Skeletal muscle satellite cell (primary cell): Measurements from ENCODE around the gene SNAPC1.

Source experiments
- H3K27me3 ChIP-seq: 2 replicates; pipeline ENCODE4 v1.7.0; 2013; ENCODE audit warnings: low read length; ENCODE audit not compliant: control insufficient read depth, insufficient read depth
- H3K36me3 ChIP-seq: 2 replicates; pipeline ENCODE4 v1.7.0; 2013; ENCODE audit warnings: mild to moderate bottlenecking, control low read depth, low read length; ENCODE audit not compliant: insufficient read depth
- H3K4me1 ChIP-seq: 2 replicates; pipeline ENCODE4 v1.7.0; 2013; ENCODE audit warnings: low read length; ENCODE audit not compliant: control insufficient read depth, insufficient read depth
- H3K4me2 ChIP-seq: 2 replicates; pipeline ENCODE4 v1.7.0; 2013; ENCODE audit warnings: mild to moderate bottlenecking, low read length
- H3K4me3 ChIP-seq: 2 replicates; pipeline ENCODE4 v1.7.0; 2013; ENCODE audit warnings: low read length
- H3K9ac ChIP-seq: 2 replicates; pipeline ENCODE4 v1.7.0; 2013; ENCODE audit warnings: mild to moderate bottlenecking, low read depth, low read length, moderate library complexity
- H3K9me3 ChIP-seq: replicated peaks from 2 replicates; pipeline ENCODE4 v1.7.0; 2013; ENCODE audit warnings: mild to moderate bottlenecking, control low read depth, low read length

Gene SNAPC1

DNA sequence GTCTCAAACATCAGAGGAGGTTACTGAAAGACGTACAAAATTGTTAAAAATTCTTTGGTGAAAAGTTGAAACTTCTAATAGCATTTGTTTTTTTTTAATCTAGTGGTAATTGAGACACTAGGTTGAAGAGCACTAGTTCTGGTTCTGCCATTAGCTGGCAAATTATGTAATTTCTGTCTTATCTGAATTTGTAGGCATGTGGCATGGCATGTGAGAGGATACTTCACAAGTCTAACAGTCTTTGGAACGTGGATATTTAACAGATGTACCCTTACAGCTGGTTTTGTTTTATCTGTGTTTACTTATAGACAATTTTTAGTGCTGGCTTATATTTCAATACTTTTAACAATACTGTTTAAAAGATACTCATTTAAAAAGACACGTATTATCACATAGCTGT is 6.0 kb downstream of the SNAPC1 start:
- Histone ChIP-seq H3K9ac (no peak overlapping the region), H3K27me3 (no peaks in the 10 kb centered on the region), H3K4me1 (peaks cover 14% of the 10 kb centered on the region), H3K9me3 (no peaks in the 10 kb centered on the region), H3K36me3 (peaks cover 59% of the 10 kb centered on the region), H3K4me2 (no peak overlapping the region), H3K4me3 (no peak overlapping the region)

DNA sequence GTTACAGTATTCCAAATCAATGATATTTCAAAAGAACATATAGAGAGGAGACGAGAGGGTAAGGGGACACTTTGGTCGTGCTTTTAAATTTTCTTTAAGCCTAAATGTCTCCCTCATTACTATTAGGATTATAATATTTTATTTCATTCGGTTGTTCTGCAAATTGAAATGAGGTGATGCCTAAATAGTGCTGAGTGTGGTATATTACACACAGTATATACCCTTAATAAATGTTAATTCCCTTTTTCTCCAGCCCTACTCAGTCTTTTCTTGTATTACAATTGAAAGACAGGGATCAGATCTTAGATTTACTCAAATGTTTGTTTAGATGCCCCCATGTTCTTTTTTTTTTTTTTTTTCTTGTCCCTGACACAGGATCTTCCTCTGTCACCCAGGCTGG is 7.7 kb downstream of the SNAPC1 start:
- Histone ChIP-seq H3K4me1 (peaks cover 14% of the 10 kb centered on the region), H3K9me3 (no peaks in the 10 kb centered on the region), H3K36me3 (peaks cover 67% of the 10 kb centered on the region), H3K4me3 (no peak overlapping the region), H3K27me3 (no peaks in the 10 kb centered on the region), H3K4me2 (no peak overlapping the region), H3K9ac (no peak overlapping the region)

DNA sequence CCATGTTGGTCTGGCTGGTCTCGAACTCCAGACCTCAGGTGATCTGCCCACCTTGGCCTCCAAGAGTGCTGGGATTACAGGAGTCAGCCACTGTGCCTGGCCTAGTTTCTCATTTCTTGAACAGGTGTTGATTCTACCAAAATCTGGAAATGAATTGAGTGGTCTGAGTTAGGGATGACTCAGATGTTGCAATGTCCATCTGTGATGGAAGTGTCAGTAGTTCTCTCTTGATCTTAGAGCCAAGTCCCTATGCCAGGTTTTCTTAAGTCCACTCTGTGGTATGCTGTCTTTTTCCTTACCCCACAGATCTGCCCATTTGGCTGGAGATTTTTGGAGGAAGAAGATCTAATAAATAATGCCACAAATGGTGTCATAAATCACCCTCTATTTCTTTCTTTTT is 12.6 kb downstream of the SNAPC1 start:
- Histone ChIP-seq H3K27me3 (no peaks in the 10 kb centered on the region), H3K4me2 (no peak overlapping the region), H3K4me1 (no peaks in the 10 kb centered on the region), H3K4me3 (no peak overlapping the region), H3K9ac (no peak overlapping the region), H3K9me3 (no peaks in the 10 kb centered on the region), H3K36me3 (peaks cover 86% of the 10 kb centered on the region)

DNA sequence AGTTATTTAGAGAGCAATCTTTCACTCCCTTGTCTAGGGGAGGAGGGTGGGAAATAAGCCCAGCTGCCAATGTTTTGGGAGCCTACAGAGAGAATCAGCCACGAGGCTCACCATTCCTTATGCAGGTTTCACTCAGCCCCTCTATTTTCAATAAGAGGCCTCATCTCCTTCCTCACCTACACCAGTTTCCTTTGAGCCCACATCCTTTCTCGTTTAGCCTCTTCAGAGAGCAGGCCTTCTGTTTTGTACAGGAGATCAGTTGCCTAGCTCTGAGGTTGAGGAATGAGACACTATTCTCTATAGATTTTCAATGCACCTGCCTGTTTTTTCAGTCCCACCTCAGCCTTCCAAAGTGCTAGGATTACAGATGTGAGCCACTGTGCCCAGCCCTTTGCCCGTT is 17.9 kb downstream of the SNAPC1 start:
- Histone ChIP-seq H3K4me2 (no peak overlapping the region), H3K36me3 (peaks cover 82% of the 10 kb centered on the region), H3K27me3 (no peaks in the 10 kb centered on the region), H3K9ac (no peak overlapping the region), H3K9me3 (no peaks in the 10 kb centered on the region), H3K4me1 (no peaks in the 10 kb centered on the region), H3K4me3 (no peak overlapping the region)

DNA sequence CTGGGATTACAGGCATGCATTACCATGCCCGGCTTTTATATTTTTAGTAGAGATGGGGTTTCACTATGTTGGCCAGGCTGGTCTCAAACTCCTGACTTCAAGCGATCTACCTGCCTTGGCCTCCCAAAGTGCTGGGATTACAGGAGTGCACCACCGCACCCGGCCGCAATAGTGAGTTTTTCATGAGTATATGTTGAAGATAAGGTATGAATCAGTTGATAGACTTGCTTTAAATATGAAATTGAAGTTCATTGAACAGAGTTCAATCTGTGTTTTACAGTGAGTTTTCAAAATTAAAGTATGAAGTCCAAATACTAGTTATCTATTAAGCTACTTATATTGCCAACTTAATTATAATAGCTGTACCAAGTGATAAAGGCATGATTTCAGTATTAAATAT is 35.1 kb downstream of the SNAPC1 start:
- Histone ChIP-seq H3K4me1 (no peaks in the 10 kb centered on the region), H3K9me3 (no peaks in the 10 kb centered on the region), H3K4me2 (no peak overlapping the region), H3K36me3 (peaks cover 40% of the 10 kb centered on the region), H3K27me3 (no peaks in the 10 kb centered on the region), H3K9ac (no peak overlapping the region), H3K4me3 (no peak overlapping the region)

DNA sequence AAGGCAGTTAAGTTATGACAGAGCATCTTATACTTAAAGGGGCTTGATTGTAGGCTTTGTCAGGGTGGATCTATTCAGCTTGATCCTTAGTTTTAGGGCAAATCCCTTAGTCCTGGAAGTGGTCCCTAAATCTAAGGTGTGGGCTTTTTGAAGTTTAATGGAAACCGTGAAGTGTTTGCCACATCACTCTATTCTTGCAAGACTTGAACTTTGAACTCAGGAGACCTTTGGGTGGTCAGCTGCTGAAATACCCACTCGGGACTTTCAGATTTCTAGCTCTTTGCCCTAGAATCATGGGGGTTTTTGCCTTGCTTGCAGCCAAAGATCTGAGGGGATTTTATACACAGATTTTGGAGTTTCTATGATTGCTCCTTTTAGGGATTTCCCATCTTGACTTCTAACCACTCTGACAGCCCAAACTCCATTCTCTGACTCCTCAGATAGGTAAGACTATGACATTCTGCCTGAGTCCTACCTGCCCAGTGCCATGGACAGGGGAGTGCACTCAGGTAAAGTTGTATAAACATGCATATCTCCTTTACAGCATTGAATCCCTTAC is 39.9 kb downstream of the SNAPC1 start:
- Histone ChIP-seq H3K27me3 (no peaks in the 10 kb centered on the region), H3K9me3 (no peaks in the 10 kb centered on the region), H3K4me1 (no peaks in the 10 kb centered on the region), H3K9ac (no peak overlapping the region), H3K36me3 (peaks cover 3% of the 10 kb centered on the region), H3K4me2 (no peak overlapping the region), H3K4me3 (no peak overlapping the region)

DNA sequence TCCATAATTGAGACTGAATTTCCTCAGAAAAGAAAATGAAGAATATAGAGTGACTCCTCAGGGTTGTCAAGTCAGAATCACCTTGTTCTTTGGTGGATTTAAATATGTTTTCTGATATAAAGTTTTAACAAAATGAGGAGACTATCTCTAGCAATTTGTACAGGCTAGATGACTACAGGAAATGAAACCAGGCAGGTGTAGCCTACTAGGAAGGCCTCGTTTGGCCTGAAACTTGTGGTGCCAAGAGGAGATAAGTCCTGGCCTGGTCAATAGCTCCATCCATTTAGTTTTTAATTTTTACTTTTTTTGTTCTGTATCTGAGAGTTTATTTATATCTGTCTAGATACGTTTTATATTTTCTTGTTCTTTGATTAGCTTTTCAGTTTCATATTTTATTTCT is 41.5 kb downstream of the SNAPC1 start:
- no peak overlapping the region for H3K4me3 ChIP-seq
- no peak overlapping the region for H3K9ac ChIP-seq
- H3K27me3 ChIP-seq, result no peaks in the 10 kb centered on the region
- no peak overlapping the region for H3K4me2 ChIP-seq
- no peaks in the 10 kb centered on the region for H3K36me3 ChIP-seq
- H3K9me3 ChIP-seq, result no peaks in the 10 kb centered on the region
- no peaks in the 10 kb centered on the region for H3K4me1 ChIP-seq

DNA sequence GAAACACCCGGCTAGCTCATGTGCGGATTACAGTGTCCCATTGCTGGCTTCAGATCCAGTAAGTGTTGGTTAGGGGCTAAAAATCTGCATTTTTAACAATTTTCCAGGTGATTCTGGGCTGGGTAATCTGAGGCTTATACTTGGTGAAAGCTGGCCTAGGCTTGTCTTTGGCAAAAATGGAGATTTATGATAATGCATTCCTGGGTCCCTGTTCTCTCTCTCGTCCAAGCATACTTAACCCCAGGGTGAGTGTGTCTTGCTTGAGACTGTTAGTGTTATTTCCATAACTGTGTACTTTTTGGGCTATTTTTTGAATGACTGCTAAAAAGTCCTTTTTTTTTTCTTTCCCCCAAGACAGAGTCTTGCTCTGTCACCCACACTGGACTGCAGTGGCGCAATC is 43.2 kb downstream of the SNAPC1 start:
- Histone ChIP-seq H3K27me3 (no peaks in the 10 kb centered on the region), H3K4me3 (no peak overlapping the region), H3K4me2 (no peak overlapping the region), H3K9ac (no peak overlapping the region), H3K36me3 (no peaks in the 10 kb centered on the region), H3K9me3 (no peaks in the 10 kb centered on the region), H3K4me1 (no peaks in the 10 kb centered on the region)

DNA sequence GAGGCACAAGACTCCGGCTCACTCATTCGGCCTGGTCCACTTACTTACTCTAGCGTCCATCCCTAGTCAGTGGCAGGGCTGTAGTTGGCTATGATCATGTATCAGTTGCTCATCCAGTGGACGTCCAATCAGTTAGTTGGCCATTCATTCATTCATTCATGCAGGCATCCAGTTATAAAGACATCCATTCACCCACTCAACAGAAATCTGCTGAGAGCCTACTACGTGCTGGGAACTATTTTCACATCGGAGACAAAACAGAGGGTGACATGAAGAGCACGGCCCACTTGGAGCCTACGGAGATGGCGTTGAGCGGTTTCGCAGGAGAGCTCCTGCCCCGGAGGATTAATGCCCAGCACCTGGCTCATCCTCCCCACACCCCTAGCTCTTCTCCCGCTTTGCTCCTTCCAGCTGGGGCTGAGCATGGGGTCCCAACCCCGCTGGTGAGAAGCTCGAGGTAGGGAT is 49.7 kb downstream of the SNAPC1 start:
- Histone ChIP-seq H3K4me3 (peak overlapping the region; percentile 70), H3K36me3 (no peaks in the 10 kb centered on the region), H3K4me1 (peaks cover 6% of the 10 kb centered on the region), H3K9ac (no peak overlapping the region), H3K9me3 (no peaks in the 10 kb centered on the region), H3K27me3 (peaks cover 48% of the 10 kb centered on the region), H3K4me2 (peak overlapping the region; percentile 52)

DNA sequence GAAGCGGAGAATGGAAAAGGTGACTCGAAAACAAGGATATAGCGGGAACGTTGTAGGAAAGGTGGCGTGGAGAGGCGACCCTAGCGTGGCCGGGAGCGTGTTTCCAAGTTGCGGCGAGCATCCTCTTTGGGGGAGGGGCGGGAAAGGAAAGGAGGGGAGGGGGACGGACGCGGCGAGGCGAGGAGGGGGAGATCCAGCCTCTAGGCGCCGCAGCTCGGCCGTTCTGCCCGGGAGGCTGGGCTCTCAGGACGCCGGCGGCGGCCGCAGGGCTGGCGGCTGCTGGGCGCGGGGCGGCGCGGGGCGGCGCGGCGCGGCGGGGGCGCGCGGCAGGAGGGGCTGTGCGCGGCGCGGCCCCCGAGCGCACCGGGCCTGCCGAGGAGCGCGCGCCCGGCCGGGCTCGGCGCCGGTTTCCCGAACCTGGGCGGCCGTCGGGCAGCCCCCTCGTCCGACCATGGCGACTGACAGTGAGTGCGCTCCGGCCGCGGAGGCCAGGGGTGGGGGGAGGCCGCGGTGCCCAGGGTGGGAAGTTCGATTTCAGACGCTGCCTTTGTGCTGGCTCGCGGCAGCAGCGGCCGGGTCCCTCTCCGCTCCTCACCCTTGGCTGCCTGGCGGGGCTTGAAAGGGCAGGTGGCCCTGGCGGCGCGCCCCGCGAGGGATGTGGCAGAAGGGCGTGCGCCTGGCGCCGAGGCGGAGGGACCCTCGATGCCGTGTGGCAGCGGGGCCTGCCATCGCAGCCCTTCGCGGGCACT is 50.3 kb downstream of the SNAPC1 start, which contains the start of gene SYT16:
Gene SYT16 (plus strand): TSS at position 357 of the 749 bp plus-strand sequence.
- H3K4me3 ChIP-seq, result peak within 1 kb of the TSS; percentile 70
- no peaks in the 10 kb centered on the region for H3K36me3 ChIP-seq
- H3K4me2 ChIP-seq, result peak within 1 kb of the TSS; percentile 86
- no peaks in the 10 kb centered on the region for H3K9me3 ChIP-seq
- H3K9ac ChIP-seq, result peak within 1 kb of the TSS; percentile 30
- peaks cover 51% of the 10 kb centered on the region for H3K27me3 ChIP-seq
- H3K4me1 ChIP-seq, result peaks cover 6% of the 10 kb centered on the region

DNA sequence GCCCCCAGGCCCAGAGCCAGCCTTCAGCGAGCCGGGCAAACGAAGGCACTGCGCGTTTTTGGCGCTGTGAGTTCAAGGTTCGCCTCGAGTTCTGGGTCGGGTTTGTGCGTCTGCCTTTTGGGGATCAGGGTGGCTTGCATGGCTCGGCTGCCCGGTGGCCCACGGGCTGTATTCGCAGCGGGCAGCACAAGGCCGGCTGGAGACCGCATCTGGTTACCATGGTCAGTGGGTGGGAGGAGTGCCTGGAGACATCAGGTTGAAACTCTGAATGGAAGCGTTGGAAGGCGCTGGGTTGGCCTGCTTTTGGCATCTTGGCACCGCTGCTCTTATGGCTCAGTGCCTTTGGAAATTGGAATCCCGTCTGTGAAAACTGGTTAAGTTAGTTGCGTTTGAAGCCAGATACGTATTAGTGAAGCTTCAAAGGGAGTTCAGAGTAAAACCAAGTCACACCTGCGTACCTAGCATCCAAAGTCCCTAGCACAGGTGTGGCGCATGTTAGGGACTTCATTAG is 50.9 kb downstream of the SNAPC1 start:
- no peaks in the 10 kb centered on the region for H3K36me3 ChIP-seq
- H3K4me3 ChIP-seq, result peak overlapping the region; percentile 70
- peaks cover 6% of the 10 kb centered on the region for H3K4me1 ChIP-seq
- peak overlapping the region; percentile 86 for H3K4me2 ChIP-seq
- H3K27me3 ChIP-seq, result peaks cover 54% of the 10 kb centered on the region
- no peaks in the 10 kb centered on the region for H3K9me3 ChIP-seq
- H3K9ac ChIP-seq, result peak overlapping the region; percentile 30

DNA sequence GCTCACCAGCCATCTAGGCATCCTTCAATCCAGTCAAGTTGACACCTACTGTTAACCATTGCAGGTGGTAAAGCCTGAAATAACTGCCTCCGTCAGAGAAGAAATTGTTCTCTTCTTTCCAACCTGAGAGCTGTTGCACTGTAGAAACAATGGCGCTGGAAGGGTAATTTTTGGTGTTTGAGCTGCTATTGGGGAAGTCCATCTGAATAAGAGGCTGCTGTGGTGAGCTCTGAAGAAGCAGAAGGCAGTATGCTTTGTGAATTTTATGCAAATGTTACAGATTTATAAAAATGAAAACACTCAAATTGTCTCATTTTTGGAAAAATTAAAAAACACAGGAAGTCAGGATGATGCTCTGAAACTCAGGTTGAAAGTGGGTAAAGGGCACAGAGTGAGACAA is 60.2 kb downstream of the SNAPC1 start:
- Histone ChIP-seq H3K9me3 (no peaks in the 10 kb centered on the region), H3K4me3 (no peak overlapping the region), H3K27me3 (peaks cover 28% of the 10 kb centered on the region), H3K9ac (no peak overlapping the region), H3K4me1 (no peaks in the 10 kb centered on the region), H3K4me2 (no peak overlapping the region), H3K36me3 (no peaks in the 10 kb centered on the region)
